ENCODE results near the gene CYP4V2.

Gene CYP4V2

GRCh38 chr4:186203406-186203805 is 12.0 kb downstream of the CYP4V2 start:
- no peak for DNase-seq (ENCODE audit: low spot score in 2 of 2)
- no peaks in the 10 kb centered on the region for H3K9me3 Mint-ChIP-seq
- no peak overlapping the region for H3K4me3 Mint-ChIP-seq
- H3K27ac Mint-ChIP-seq = no peak overlapping the region
- peaks cover 6% of the 10 kb centered on the region for H3K4me1 Mint-ChIP-seq
- no peaks in the 10 kb centered on the region for H3K36me3 Mint-ChIP-seq
- ATAC-seq = no peak

- Mint-ChIP-seq H3K4me3 (no peak overlapping the region), H3K4me1 (peaks cover 6% of the 10 kb centered on the region), H3K9me3 (no peaks in the 10 kb centered on the region), H3K27ac (no peak overlapping the region), H3K36me3 (no peaks in the 10 kb centered on the region)
- ATAC-seq (peak; percentile 44), DNase-seq (ENCODE audit: low spot score in 2 of 2) (peak in 1 of 2 donors; percentile 78)
Observed at GRCh38 chr4:186204103-186204559, 12.8 kb downstream of the CYP4V2 start.

- H3K36me3 Mint-ChIP-seq = no peaks in the 10 kb centered on the region
- DNase-seq (ENCODE audit: low spot score in 2 of 2) = no peak
- no peak overlapping the region for H3K27ac Mint-ChIP-seq
- ATAC-seq = no peak
- no peaks in the 10 kb centered on the region for H3K9me3 Mint-ChIP-seq
- H3K4me3 Mint-ChIP-seq = no peak overlapping the region
- H3K4me1 Mint-ChIP-seq = peaks cover 6% of the 10 kb centered on the region
Observed at GRCh38 chr4:186204686-186205085, 13.3 kb downstream of the CYP4V2 start.

GRCh38 chr4:186205156-186205555 is 13.8 kb downstream of the CYP4V2 start:
- no peak for ATAC-seq
- Mint-ChIP-seq H3K4me3 (no peak overlapping the region), H3K36me3 (peaks cover 2% of the 10 kb centered on the region), H3K9me3 (no peaks in the 10 kb centered on the region), H3K27ac (no peak overlapping the region), H3K4me1 (peaks cover 6% of the 10 kb centered on the region)
- no peak for DNase-seq (ENCODE audit: low spot score in 2 of 2)

- Mint-ChIP-seq H3K27ac (no peak overlapping the region), H3K4me1 (no peaks in the 10 kb centered on the region), H3K4me3 (no peak overlapping the region), H3K9me3 (peaks cover 3% of the 10 kb centered on the region), H3K36me3 (peaks cover 7% of the 10 kb centered on the region)
- DNase-seq (ENCODE audit: low spot score in 2 of 2) (no peak), ATAC-seq (no peak)
Observed at GRCh38 chr4:186216465-186217024, 25.2 kb downstream of the CYP4V2 start.

- ATAC-seq = no peak
- Mint-ChIP-seq H3K27ac (no peak overlapping the region), H3K36me3 (no peaks in the 10 kb centered on the region)
Observed at GRCh38 chr4:186217733-186218293, 26.4 kb downstream of the CYP4V2 start.

GRCh38 chr4:186221624-186222023 is 30.3 kb downstream of the CYP4V2 start:
- no peak for DNase-seq (ENCODE audit: low spot score in 2 of 2)
- Mint-ChIP-seq H3K4me3 (no peak overlapping the region), H3K27ac (no peak overlapping the region), H3K36me3 (no peaks in the 10 kb centered on the region), H3K4me1 (no peaks in the 10 kb centered on the region), H3K9me3 (peaks cover 16% of the 10 kb centered on the region)
- no peak for ATAC-seq

More at GRCh38 chr4:186217733-186218293, 26.4 kb downstream of the CYP4V2 start:
- Mint-ChIP-seq H3K9me3 (peaks cover 10% of the 10 kb centered on the region), H3K4me3 (no peak overlapping the region), H3K4me1 (no peaks in the 10 kb centered on the region)
- no peak for DNase-seq (ENCODE audit: low spot score in 2 of 2)

- ATAC-seq = no peak
- Mint-ChIP-seq H3K36me3 (no peaks in the 10 kb centered on the region), H3K27ac (no peak overlapping the region)
Observed at GRCh38 chr4:186225848-186226247, 34.5 kb downstream of the CYP4V2 start.

GRCh38 chr4:186226521-186227189 is 35.3 kb downstream of the CYP4V2 start:
- H3K4me1 Mint-ChIP-seq = no peaks in the 10 kb centered on the region
- H3K4me3 Mint-ChIP-seq = no peak overlapping the region
- peaks cover 13% of the 10 kb centered on the region for H3K9me3 Mint-ChIP-seq
- no peaks in the 10 kb centered on the region for H3K36me3 Mint-ChIP-seq
- ATAC-seq (no peak), DNase-seq (ENCODE audit: low spot score in 2 of 2) (no peak)
- no peak overlapping the region for H3K27ac Mint-ChIP-seq

More at GRCh38 chr4:186225848-186226247, 34.5 kb downstream of the CYP4V2 start:
- no peaks in the 10 kb centered on the region for H3K4me1 Mint-ChIP-seq
- DNase-seq (ENCODE audit: low spot score in 2 of 2) = no peak
- peaks cover 16% of the 10 kb centered on the region for H3K9me3 Mint-ChIP-seq
- no peak overlapping the region for H3K4me3 Mint-ChIP-seq

GRCh38 chr4:186227221-186227620 is 35.9 kb downstream of the CYP4V2 start, which contains the start of gene KLKB1:
Gene KLKB1 (plus strand): TSS chr4:186227507. CDS start chr4:186228196, 689 bp downstream.
- Mint-ChIP-seq H3K9me3 (peaks cover 7% of the 10 kb centered on the region), H3K4me3 (no peak within 1 kb of the TSS), H3K4me1 (no peaks in the 10 kb centered on the region), H3K36me3 (no peaks in the 10 kb centered on the region), H3K27ac (no peak within 1 kb of the TSS)
- ATAC-seq = no peak
- no peak for DNase-seq (ENCODE audit: low spot score in 2 of 2)

- Mint-ChIP-seq H3K4me1 (no peaks in the 10 kb centered on the region), H3K4me3 (no peak overlapping the region), H3K36me3 (no peaks in the 10 kb centered on the region), H3K27ac (no peak overlapping the region), H3K9me3 (peaks cover 6% of the 10 kb centered on the region)
- ATAC-seq = no peak
- DNase-seq (ENCODE audit: low spot score in 2 of 2) = no peak
Observed at GRCh38 chr4:186227744-186228513, 36.6 kb downstream of the CYP4V2 start.

GRCh38 chr4:186228514-186228894 is 37.1 kb downstream of the CYP4V2 start:
- DNase-seq (ENCODE audit: low spot score in 2 of 2) (no peak), ATAC-seq (no peak)
- Mint-ChIP-seq H3K4me1 (no peaks in the 10 kb centered on the region), H3K4me3 (no peak overlapping the region), H3K27ac (no peak overlapping the region), H3K36me3 (no peaks in the 10 kb centered on the region), H3K9me3 (peaks cover 6% of the 10 kb centered on the region)

- Mint-ChIP-seq H3K27ac (no peak overlapping the region), H3K36me3 (no peaks in the 10 kb centered on the region), H3K9me3 (no peaks in the 10 kb centered on the region), H3K4me3 (no peak overlapping the region), H3K4me1 (no peaks in the 10 kb centered on the region)
- no peak for ATAC-seq
- DNase-seq (ENCODE audit: low spot score in 2 of 2) = no peak
Observed at GRCh38 chr4:186234367-186234766, 43.0 kb downstream of the CYP4V2 start.

GRCh38 chr4:186236126-186236525 is 44.8 kb downstream of the CYP4V2 start:
- H3K4me1 Mint-ChIP-seq = no peaks in the 10 kb centered on the region
- H3K27ac Mint-ChIP-seq = no peak overlapping the region
- no peak for ATAC-seq
- no peaks in the 10 kb centered on the region for H3K9me3 Mint-ChIP-seq
- no peak for DNase-seq (ENCODE audit: low spot score in 2 of 2)
- no peaks in the 10 kb centered on the region for H3K36me3 Mint-ChIP-seq
- no peak overlapping the region for H3K4me3 Mint-ChIP-seq

- no peak overlapping the region for H3K4me3 Mint-ChIP-seq
- H3K27ac Mint-ChIP-seq = no peak overlapping the region
- no peak for DNase-seq (ENCODE audit: low spot score in 2 of 2)
- H3K36me3 Mint-ChIP-seq = no peaks in the 10 kb centered on the region
- no peaks in the 10 kb centered on the region for H3K4me1 Mint-ChIP-seq
- no peak for ATAC-seq
- no peaks in the 10 kb centered on the region for H3K9me3 Mint-ChIP-seq
Observed at GRCh38 chr4:186240452-186240847, 49.1 kb downstream of the CYP4V2 start.
